GM19372 (cell line): ENCODE measurements around the gene PRR5L.

Experiments used
- ATAC-seq: cut with Tn5 transposase; IDR thresholded peaks from one replicate; pipeline ENCODE4 v1.9.1; 2021; ENCODE audit warnings: mild to moderate bottlenecking, low read depth, moderate library complexity; ENCODE audit not compliant: unreplicated experiment

PRR5L gene

DNA sequence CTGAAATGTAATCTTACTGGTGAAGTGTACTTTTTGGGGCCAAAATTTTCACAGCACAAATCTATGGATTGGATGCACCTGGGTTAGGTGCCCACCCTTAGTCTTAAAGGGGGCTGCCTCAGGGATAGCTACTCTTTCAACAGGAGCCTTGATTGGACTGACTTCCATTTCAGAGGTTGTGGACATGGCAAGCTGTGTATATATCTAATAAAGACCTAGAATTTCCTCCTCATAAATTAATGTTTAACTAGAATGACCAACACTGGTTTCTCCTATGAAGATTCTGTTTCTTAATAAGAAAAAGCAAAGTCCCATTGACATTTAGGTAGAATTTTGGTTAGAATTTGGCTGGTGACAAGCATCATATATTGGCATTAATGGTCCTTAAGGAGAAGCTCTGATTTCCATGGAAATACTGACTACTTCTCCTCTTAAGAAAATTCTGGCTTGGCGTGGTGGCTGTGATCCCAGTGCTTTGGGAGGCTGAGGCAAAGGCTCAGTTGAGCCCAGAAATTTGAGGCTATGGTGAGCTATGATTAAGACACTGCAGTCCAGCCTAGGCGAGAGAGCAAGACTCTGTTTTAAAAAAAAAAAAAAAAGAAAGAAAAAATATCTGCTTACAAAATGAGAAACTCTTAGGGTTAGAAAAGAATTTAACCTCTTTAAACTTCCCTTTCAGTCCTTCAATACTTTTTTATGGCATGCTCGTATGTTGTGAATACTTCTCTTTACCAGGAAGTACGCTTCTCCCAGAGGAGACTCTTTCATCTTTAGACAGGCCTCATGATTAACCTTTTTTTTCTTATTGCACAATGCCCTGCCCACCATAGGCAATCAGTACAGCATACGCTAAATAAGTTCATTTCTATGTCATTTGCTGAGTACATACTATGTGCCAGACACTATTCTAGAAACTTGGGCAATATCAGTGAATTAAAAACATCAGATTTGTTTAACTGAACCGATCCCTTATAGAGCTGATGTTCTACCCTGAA, 77.2 kb downstream of the PRR5L start:
- no peak for ATAC-seq

DNA sequence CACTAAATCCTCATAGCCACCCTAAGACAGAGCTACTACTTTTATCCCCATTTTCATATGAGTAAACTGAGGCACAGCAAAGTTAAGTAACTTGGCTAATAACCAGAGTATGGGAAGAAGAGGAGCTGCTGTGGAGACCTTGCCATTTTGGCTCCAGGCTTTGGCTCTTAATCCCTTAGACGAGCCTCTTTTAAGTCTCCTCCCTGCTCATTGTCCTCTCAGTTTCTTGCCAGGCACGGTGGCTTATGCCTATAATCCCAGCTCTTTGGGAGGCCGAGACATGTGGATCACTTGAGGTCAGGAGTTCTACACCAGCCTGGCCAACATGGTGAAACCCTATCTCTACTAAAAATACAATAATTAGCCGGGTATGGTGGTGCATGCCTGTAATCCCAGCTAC, 78.6 kb downstream of the PRR5L start:
- no peak for ATAC-seq

DNA sequence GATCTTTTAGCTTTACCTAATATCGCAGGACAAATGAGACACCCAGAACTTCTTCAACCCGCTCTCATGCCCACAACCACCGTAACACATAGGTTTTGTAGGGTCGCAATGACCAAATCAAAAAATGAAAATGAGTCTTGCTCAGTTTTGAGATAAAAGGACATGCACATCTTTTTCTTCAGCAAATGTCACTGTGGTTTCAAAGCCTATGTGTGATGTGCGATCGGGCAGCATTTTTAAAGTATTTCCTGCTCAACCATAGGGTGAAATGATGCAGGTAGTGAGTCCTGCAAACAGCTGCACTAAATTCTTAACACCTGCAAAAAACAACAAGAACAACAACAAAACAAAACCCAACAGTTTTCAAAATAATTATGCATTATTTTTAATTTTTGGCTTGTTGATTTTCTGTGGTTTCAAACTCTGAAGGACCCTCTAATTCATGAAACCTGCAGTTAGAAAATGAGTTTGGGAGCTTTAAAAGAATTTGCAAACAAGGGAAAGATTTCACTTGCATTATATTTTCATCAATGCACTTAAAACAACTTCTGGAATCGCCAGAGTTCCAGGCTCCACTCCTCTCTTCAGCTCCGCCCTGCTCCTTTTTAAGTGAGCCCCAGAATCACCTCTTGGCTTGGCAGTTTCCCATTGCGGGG, 79.4 kb downstream of the PRR5L start:
- ATAC-seq: no peak

DNA sequence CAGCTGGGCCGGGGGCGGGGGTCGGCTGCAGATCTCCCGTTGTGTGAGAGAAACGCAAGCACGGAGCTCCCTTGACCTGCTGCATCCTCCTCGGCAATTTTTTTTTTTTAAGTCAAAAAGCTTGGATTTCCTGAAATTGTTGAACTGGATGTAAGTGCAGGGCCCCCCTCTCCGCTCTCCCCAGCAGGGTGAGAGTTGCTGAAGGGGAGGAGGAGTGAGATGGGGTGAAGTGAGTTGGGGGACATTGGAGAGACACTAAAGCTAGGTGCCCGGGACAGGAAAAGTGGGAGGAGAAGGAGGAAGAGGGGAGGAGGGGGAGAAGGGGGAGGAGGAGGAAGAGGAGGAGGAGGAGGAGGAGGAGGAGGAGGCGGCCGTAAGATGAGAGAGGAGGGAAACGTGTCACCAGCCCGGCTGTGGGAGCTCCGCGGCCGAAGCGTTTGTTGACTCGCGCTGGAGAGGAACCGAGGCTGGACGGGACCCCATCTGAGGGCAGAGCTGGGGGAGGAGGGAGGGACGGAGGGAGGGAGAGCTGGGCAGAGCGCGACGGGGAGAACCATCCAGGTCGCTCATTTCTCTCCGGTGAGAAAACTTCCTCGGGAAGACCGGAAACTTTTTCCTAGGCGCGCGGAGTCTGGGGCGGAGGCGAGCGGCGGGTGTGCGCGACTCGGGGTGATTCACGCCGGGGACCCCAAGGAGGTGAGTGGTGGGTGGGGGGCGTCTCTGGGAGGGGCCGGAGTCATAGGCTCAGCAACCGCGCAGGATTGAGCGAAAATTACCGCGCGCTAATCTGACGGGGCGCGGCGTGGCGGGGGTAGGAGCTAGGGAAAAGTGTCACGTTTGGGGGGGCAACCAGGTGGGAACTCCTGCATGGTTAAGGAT, 80.2 kb downstream of the PRR5L start:
- ATAC-seq: no peak

DNA sequence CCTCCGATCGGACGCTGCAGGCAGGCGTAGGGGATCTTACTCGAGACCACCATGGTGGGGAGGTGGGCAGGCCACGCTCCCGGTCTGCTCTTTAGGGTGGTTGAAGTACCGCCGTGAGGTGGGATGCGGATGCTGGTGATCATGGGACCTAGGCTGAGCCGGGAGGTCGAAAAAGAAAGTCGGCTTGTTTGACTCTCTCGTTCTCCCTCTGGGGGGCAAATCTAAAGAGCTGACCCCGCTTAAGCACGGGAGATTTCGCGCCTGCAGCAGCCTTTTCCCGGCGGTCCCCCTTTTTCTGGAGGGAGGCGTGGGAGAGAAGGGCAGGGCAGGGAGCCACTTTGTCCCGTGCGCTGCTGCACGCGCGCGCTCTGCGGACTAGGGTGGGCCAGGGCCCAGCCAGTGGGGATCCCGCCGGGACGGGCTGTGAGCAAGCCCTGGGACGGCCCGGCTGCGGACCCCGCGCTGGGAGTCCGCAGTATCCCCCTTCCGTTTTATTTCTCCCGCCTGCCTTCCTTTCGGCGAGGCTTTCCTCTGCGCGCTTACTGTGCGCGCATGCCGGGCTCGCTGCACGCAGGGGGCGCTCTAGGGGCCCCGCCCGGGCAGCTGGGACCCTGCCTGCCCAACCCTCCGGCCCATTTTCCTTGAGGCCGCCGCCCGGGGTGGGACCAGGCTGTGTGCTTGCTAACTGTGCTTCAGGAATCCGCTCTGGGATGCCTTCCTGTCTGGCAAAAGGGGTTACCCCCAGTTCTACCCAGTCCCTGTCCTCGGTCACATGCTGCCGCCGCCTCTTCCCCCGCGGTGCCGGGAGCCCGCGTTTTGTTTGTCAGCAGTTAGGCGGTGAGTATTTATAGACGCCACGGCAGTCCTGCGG, 81.0 kb downstream of the PRR5L start:
- ATAC-seq: peak; percentile 49

DNA sequence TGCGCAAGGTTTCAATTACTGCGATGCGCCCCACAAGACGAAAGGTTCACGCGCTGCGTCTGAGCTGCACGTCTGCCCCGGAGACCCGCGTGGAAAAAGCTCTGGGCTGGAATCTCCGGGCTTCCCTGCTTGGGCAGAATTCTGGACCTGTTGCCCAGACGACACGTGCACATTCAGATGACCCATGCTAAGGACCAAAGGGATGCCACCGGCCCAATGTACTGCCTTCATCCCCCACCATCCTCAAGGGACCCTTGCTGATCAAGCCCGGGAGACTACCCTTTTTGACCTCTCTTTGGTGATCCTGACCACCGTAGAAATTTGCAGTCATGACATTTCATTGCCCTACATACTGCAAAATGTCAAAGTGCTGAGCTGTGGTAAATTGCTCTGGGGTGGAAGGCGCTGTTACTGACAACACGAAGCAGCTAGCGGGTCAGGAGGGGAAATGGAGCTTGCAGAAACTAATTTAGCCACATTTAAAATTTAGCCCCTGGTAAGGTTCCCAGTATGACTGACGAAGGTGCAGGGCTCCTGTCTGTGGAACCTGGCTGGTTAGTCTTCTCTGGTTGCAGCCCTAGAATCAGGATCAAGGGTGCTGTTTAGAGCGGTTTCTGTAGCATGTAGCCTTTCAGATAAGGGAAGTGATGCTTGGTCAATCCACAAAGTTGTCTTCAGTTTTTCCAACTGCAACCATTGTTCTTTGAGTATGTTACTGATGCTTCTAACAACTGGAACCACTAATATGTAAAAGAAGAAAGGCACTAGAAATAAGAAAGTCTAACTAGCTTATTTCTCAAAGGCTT, 81.9 kb downstream of the PRR5L start:
- ATAC-seq: no peak

DNA sequence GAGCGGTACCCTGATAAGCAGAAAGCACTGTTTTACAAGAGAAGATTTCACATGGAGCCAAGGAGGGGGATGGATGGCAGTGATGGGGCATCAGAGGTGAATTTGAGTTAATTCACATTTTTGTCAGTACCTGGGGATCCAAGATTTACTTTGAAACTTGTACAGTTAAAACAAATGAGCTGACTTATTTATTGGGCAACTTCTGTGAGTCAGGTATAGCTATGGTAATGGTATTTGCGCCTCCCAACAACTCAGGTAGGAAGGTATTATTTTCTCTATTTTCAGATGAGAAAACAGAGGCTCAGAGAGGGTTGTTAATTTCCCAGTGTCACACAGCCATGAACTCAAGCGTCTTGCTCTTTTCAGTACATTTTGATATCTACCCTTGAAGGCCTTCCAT, 83.6 kb downstream of the PRR5L start:
- no peak for ATAC-seq

DNA sequence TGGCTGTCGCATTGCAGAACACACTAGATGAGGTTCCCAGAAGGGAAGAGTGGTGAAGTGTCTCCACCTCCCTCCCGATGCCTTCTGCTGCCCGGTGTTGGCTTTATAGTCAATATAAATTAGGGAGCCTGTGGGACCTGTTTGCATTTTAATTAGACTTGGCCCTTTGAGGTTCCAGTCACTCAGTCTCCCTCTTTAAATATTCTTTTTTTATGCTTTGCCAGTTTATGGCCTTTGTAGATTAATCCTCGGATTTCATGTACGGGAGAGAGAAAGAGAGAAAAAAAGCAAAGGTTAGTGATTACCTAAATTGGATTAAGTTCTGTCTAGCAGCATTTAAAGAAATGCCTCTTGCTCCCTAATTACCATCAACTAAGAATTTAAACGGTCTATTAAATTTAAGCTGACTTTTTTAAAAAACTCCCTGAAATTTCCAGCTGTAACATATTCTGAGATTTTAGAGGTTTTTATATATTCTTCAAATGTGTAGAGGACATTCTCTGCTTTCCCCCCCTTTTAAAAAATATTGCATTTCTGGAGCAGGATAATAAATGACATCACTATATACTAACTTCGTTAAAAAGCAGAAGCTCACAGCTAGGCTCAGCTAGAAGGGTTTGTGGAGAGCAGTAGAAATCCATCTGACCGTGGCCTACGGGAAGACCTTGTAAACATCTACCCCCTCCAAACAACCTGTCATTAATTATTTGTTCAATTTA, 84.4 kb downstream of the PRR5L start:
- no peak for ATAC-seq

DNA sequence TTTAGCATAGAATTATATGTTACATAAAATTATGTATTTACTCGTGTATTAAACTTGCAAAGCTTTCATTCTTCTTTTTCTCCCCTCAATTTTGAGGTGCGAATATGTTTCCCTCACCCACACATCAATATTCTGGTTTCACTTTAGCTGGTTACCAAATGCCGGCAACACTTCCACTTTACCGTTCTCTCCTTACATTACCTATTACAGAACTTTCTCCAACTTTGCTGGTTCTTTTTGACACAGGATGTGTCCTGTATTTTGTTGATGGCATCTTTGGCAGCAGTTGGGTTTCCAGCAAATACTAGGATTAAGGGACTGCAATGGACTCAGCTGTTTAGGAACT, 84.9 kb downstream of the PRR5L start:
- no peak for ATAC-seq

DNA sequence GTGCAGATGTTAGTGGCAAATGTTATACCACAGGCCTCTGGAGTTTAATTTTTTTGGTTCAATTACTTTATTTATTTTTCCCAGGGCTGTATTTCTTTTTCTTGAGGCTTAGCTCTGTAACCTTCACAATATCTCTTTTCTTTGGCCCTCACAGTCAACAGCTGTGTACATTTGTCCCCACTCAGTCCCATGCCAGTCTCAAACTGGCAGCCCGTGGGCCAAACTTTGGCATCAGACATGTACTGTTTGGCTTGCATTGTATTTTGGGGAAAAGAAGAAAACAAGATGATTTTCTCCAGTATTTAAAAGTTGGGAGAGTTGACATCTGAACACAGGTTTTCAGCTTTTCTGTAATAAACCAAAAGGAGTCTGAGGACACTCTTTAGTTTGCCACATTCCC, 87.1 kb downstream of the PRR5L start:
- ATAC-seq: no peak

DNA sequence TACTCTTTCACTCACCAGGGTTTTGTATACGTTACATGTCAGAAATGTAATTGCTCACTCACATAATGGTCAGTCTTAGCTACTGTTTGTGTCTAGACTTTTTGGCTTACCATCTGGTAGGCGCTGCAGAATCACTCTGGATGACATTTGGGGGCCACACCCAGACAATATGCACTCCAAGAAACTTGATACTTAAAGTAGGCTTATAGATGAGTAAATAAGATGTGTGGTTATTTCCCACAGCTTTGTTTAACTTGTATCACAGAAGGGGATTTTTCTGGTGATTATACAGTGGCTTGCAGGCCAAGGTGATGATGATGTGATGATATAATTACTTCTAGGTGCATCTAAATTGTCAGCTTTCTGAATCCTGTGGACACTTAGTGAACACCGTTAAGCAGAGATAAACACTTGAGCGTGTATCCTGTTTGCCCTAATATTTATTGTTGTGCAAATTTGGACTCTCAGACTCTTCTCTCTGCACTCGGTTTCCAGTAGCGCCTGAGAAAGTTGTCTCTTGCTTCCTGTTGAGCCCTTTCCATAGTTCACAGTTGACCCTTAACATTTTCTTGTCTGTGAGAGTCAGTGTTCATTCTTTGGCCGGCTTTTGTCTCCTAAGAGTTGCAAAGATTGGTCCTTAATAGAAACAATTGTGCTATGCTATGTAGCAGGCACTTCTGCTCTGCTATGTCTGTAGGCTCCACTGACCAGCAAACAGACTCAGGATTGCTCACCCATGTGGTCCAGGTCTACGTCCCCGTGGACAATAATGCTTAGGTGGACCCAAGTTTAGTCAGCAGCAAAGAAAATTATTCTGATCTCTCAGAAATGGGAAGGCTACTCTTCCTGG, 89.3 kb downstream of the PRR5L start:
- no peak for ATAC-seq

DNA sequence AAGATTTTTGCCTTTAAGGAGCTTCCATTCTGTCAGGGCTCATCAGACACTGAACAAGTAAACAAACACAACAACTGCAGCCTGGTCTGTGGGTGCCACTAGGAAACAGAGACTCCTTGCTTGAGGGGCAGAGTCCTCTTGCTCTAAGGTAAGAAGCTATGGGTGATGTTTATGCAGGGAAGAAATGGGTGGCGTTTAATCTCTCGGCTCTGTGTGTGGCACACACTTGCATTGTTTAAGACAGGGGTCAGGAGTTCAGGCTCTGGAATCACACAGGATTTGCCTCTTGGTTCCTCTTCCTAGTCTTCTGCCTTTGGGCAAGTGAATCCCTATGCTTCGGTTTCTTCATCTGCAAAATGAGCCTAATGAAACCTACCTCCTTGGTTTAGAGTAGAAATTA, 90.3 kb downstream of the PRR5L start:
- ATAC-seq: no peak

DNA sequence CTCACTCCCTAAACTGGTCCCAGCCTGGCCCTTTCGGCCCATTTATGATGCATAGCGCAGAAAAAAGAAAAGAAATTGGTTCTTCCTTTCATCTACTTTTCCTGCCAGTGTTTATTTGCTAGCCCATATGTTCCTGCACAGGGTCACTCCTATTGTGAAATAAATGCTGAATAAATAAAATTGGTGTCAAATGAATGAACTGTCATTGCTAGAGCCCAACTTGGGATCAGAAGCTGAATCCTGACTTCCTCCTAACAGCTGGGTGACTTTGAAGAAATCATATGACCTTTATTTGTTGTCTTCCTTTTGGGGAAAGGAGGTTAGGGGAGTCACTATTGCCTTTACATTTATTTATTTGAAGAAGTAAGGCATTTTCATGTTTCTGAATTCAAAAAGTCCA, 92.0 kb downstream of the PRR5L start:
- ATAC-seq: no peak

DNA sequence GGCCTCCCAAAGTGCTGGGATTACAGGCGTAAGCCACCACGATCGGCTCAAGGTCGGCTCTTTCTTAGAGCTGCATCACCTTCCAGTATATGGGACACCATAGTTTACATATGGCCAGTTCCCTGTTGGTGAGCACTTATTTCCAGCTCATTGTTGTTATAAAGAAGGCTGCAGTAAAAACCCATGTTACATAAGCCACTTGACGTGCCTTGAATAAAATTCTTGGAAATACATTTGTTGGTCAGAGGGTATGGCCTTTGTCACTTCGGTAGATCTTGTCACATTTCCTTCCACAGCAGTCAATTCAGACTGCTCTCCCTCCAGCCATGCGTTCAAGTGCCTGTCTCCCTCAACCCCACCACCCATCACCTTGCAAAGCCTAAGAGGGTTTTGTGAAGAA, 92.9 kb downstream of the PRR5L start:
- ATAC-seq: no peak

DNA sequence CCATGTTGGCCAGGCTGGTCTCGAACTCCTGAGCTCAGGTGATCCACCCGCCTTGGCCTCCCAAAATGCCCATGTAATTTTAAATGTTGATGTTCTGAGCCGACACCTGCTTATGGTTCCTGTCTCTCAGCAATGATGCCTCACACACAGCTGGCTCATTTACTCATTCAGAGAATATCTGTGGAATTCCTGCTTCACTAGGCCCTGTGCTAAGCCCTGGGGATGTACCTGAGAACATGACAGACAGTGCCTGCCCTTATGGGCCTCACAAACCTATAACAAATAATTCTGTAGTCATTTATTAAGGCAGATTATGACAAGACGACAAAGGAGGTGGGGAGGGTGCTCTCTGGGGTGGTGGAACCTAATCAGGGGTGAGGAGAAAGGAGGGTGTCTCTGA, 93.7 kb downstream of the PRR5L start:
- ATAC-seq: no peak

DNA sequence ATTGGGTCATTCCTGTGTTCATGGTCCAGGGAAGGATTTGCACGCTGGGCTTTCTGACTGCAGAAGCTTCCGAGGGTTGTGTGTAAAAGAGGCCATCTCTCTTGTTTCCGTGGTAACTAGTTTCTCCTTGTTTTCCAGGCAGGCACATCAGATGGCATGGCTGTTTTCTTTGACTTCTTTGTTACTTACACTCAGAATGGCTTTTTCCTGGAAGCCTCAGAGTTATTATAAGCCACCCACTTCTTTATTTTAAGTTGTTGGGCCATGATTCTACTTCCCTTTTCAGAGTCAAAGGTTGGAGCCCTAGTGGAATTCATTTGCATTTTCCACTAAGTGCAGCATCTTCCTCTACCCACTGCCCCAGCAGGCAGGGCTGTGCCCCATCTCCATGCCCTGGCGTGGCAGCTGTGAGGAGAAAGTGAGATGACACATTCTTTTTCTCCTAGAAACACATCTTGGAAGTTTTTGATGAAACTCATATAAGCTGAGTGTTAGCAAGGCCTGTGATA, 94.9 kb downstream of the PRR5L start:
- no peak for ATAC-seq

DNA sequence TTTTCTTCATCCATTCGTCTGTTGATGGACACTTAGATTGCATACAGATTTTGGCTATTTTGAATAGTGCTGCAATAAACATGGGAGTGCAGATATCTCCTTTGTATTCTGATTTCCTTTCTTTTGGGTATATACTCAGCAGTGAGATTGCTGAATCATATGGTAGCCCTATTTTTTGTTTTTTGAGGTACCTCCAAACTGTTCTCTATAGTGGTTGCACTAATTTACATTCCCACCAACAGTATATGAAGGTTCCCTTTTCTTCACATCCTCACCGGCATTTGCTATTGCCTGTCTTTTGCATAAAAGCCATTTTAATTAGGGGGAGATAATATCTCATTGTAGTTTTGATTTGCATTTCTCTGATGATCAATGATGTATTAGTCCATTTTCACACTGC, 96.1 kb downstream of the PRR5L start:
- no peak for ATAC-seq

DNA sequence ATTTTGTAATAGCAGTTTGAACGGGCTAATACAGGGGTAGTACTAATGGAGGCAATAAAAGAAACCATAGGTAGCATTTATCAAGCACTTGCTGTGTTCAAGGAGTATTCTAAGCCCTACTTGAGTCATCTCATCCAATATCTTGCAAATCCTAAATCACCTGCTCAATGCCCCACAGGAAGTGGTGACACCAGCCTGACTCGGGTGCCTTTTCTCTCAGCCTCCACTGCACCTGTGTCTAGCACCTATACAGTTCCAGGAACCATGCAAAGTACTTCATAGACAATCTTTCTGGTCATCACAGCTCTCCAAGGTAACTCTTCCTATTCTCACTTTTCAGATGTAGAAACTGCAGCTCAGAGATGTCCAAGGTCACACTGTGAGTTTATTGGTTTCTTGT, 98.0 kb downstream of the PRR5L start:
- ATAC-seq: no peak
